OCI-LY7 (cell line): ENCODE data around the gene SGF29.

ENCODE experiments used
- CTCF ChIP-seq: fragments of 200-600 bp; sonication (generic); conservative IDR thresholded peaks from 2 replicates; pipeline ENCODE4 v1.5.1; 2014; ENCODE audit warnings: mild to moderate bottlenecking, antibody characterized with exemption, low read length, moderate library complexity, mixed read lengths
- EZH2phosphoT487 ChIP-seq: fragments of 200-600 bp; sonication (generic); IDR thresholded peaks from 2 replicates; pipeline ENCODE4 v1.6.1; 2018; ENCODE audit warnings: low read depth, borderline replicate concordance, mild to moderate bottlenecking, mixed run types, antibody characterized with exemption, low read length, moderate library complexity, mixed read lengths

- TF ChIP-seq CTCF, result no peak
- no peak for TF ChIP-seq EZH2phosphoT487
Observed at GRCh38 chr16:28575446-28576109, 21.9 kb downstream of the SGF29 start.
